Activated naive CD4-positive, alpha-beta T cell treated with anti-CD3 and anti-CD28 coated beads, Interleukin-2, amount 50 U/mL, for 72 hours (primary cell): ENCODE measurements around the gene SYN1. TPM values are rescaled to one million over a fixed set of nuclear protein-coding genes. Genes with fewer than 3 reads are reported as not detected.
"Not testable (repeated sequence)": the region's sequence is repeated elsewhere in the genome, so short reads cannot be mapped to it uniquely, and the experiment has no call there.

Experiments used
- ATAC-seq, 2 donors: fragments of 150-1000 bp; cut with Tn5 transposase; 2 replicates each; pipeline ENCODE4 v1.10.0; 2021; ENCODE audit warnings: mild to moderate bottlenecking in 2 of 2, moderate library complexity in 2 of 2
- DNase-seq, 2 donors: peaks; one replicate each; pipeline ENCODE4 v3.0.0; 2021 to 2022; ENCODE audit warnings: low spot score in 2 of 2
- H3K27ac Mint-ChIP-seq, 2 donors: one replicate each; pipeline ENCODE4 v1.8.0; 2022; ENCODE audit warnings: mild to moderate bottlenecking in 2 of 2, mixed read lengths in 2 of 2
- H3K36me3 Mint-ChIP-seq, 2 donors: one replicate each; pipeline ENCODE4 v1.8.0; 2022; ENCODE audit warnings: mixed read lengths in 2 of 2
- H3K9me3 Mint-ChIP-seq, 2 donors: one replicate each; pipeline ENCODE4 v1.8.0; 2022; ENCODE audit warnings: mixed read lengths in 2 of 2
- total RNA-seq, 2 donors: library from RNA; stranded (reverse); gene quantifications; one replicate each; pipeline ENCODE4 v1.2.3, GENCODE V29; 2022

The SYN1 gene
- 1 to 10 TPM in 1 of 2 donors, under 1 TPM in 1; 0.47 to 3.0 TPM for total RNA-seq

- H3K9me3 Mint-ChIP-seq, result no peaks in the 10 kb centered on the region
- no peaks in the 10 kb centered on the region for H3K36me3 Mint-ChIP-seq
- peak within 1 kb of the TSS in 1 of 2 donors; percentile 75 for H3K27ac Mint-ChIP-seq
- DNase-seq, result peak; percentile 72 to 84
- peak; percentile 83 to 84 for ATAC-seq
Observed at GRCh38 chrX:47619486-47620302, at the start of gene SYN1. Gene SYN1, minus strand, starts transcription at chrX:47619857. Its CDS starts 129 bp downstream, at chrX:47619728.

- ATAC-seq, H3K27ac Mint-ChIP-seq, H3K9me3 Mint-ChIP-seq, H3K36me3 Mint-ChIP-seq, DNase-seq: not testable (repeated sequence)
Observed at GRCh38 chrX:47665797-47666196, 46.1 kb upstream of the SYN1 start.

GRCh38 chrX:47664737-47665136, 45.1 kb upstream of the SYN1 start:
- Mint-ChIP-seq H3K27ac (peak overlapping the region in 1 of 2 donors; percentile 87), H3K9me3 (peaks cover 4 to 5% of the 10 kb centered on the region in 2 donors), H3K36me3 (peaks cover 6 to 8% of the 10 kb centered on the region in 2 donors)
- no peak for ATAC-seq
- DNase-seq, result no peak

- peak; percentile 37 to 67 for ATAC-seq
- peaks cover 13 to 22% of the 10 kb centered on the region in 2 donors for H3K36me3 Mint-ChIP-seq
- peaks cover 8 to 10% of the 10 kb centered on the region in 2 donors for H3K9me3 Mint-ChIP-seq
- peak; percentile 34 to 62 for DNase-seq
- H3K27ac Mint-ChIP-seq, result peak overlapping the region; percentile 86 to 91
Observed at GRCh38 chrX:47662144-47662657, 42.5 kb upstream of the SYN1 start.

- DNase-seq, result no peak
- Mint-ChIP-seq H3K27ac (peak overlapping the region in 1 of 2 donors; percentile 86), H3K9me3 (peaks cover 8 to 10% of the 10 kb centered on the region in 2 donors), H3K36me3 (peaks cover 19 to 27% of the 10 kb centered on the region in 2 donors)
- no peak for ATAC-seq
Observed at GRCh38 chrX:47661539-47661938, 41.9 kb upstream of the SYN1 start.

- peaks cover 4 to 6% of the 10 kb centered on the region in 2 donors for H3K9me3 Mint-ChIP-seq
- peaks cover 30 to 34% of the 10 kb centered on the region in 2 donors for H3K36me3 Mint-ChIP-seq
- DNase-seq, result no peak
- no peak for ATAC-seq
- peak overlapping the region; percentile 97 to 99 for H3K27ac Mint-ChIP-seq
Observed at GRCh38 chrX:47659421-47659726, 39.7 kb upstream of the SYN1 start.

GRCh38 chrX:47658684-47659420, 39.2 kb upstream of the SYN1 start, which contains the start of gene UXT:
Gene UXT, minus strand, starts transcription at chrX:47659180. Its CDS starts 253 bp downstream, at chrX:47658927.
- ATAC-seq (peak; percentile 78 to 85), DNase-seq (peak; percentile 85 to 91)
- Mint-ChIP-seq H3K36me3 (peaks cover 30 to 33% of the 10 kb centered on the region in 2 donors), H3K27ac (peak within 1 kb of the TSS; percentile 97 to 99), H3K9me3 (peaks cover 3 to 6% of the 10 kb centered on the region in 2 donors)

- no peak for ATAC-seq
- no peak for DNase-seq
- Mint-ChIP-seq H3K27ac (peak overlapping the region; percentile 97 to 99), H3K9me3 (peaks cover 3 to 6% of the 10 kb centered on the region in 2 donors), H3K36me3 (peaks cover 30 to 38% of the 10 kb centered on the region in 2 donors)
Observed at GRCh38 chrX:47658301-47658683, 38.6 kb upstream of the SYN1 start.

- DNase-seq (no peak), ATAC-seq (no peak)
- Mint-ChIP-seq H3K36me3 (peaks cover 46 to 54% of the 10 kb centered on the region in 2 donors), H3K9me3 (no peaks in the 10 kb centered on the region), H3K27ac (peak overlapping the region; percentile 94 to 97)
Observed at GRCh38 chrX:47651043-47651905, 31.6 kb upstream of the SYN1 start.

GRCh38 chrX:47650164-47651042, 30.7 kb upstream of the SYN1 start, which contains the start of gene ELK1:
Gene ELK1, minus strand, starts transcription at chrX:47650563. Its CDS starts 9,122 bp downstream, at chrX:47641441.
- peaks cover 37 to 45% of the 10 kb centered on the region in 2 donors for H3K36me3 Mint-ChIP-seq
- peak within 1 kb of the TSS; percentile 94 to 97 for H3K27ac Mint-ChIP-seq
- DNase-seq (peak; percentile 79 to 93), ATAC-seq (peak; percentile 91 to 92)
- H3K9me3 Mint-ChIP-seq, result no peaks in the 10 kb centered on the region

GRCh38 chrX:47649781-47650163, 30.1 kb upstream of the SYN1 start:
- no peak for ATAC-seq
- no peak for DNase-seq
- Mint-ChIP-seq H3K36me3 (peaks cover 37 to 45% of the 10 kb centered on the region in 2 donors), H3K9me3 (no peaks in the 10 kb centered on the region), H3K27ac (peak overlapping the region; percentile 94 to 95)

GRCh38 chrX:47649271-47649670, 29.6 kb upstream of the SYN1 start:
- H3K27ac Mint-ChIP-seq, result peak overlapping the region; percentile 94 to 95
- no peak for ATAC-seq

GRCh38 chrX:47648376-47648775, 28.7 kb upstream of the SYN1 start:
- ATAC-seq, result peak in 1 of 2 donors; percentile 45
- Mint-ChIP-seq H3K36me3 (peaks cover 37 to 41% of the 10 kb centered on the region in 2 donors), H3K27ac (peak overlapping the region; percentile 94 to 95), H3K9me3 (no peaks in the 10 kb centered on the region)
- DNase-seq, result no peak

More at GRCh38 chrX:47649271-47649670, 29.6 kb upstream of the SYN1 start:
- Mint-ChIP-seq H3K9me3 (no peaks in the 10 kb centered on the region), H3K36me3 (peaks cover 37 to 45% of the 10 kb centered on the region in 2 donors)
- DNase-seq, result no peak

GRCh38 chrX:47646636-47647035, 27.0 kb upstream of the SYN1 start:
- H3K9me3 Mint-ChIP-seq, result no peaks in the 10 kb centered on the region
- no peak for ATAC-seq
- no peak for DNase-seq
- peaks cover 27 to 28% of the 10 kb centered on the region in 2 donors for H3K36me3 Mint-ChIP-seq
- no peak overlapping the region for H3K27ac Mint-ChIP-seq

GRCh38 chrX:47645530-47645929, 25.9 kb upstream of the SYN1 start:
- H3K27ac Mint-ChIP-seq, result no peak overlapping the region
- no peak for DNase-seq
- H3K36me3 Mint-ChIP-seq, result peaks cover 20 to 25% of the 10 kb centered on the region in 2 donors
- H3K9me3 Mint-ChIP-seq, result no peaks in the 10 kb centered on the region
- ATAC-seq, result no peak
